NCI-H345 (cell line): ENCODE results near the gene ACACA.

Source experiments
- DNase-seq: peaks from one replicate; lab custom pipeline; 2025; lab: John Stamatoyannopoulos, UW

The ACACA gene

GRCh38 chr17:37231887-37232286 lies 174.7 kb downstream of the ACACA start:
- no peak for DNase-seq

GRCh38 chr17:37230633-37231032 lies 176.0 kb downstream of the ACACA start:
- DNase-seq: no peak

GRCh38 chr17:37225465-37225864 lies 181.2 kb downstream of the ACACA start:
- DNase-seq: no peak

- no peak for DNase-seq
Measured at GRCh38 chr17:37221865-37222264, 184.8 kb downstream of the ACACA start.

GRCh38 chr17:37220607-37220953 lies 186.1 kb downstream of the ACACA start:
- no peak for DNase-seq

- no peak for DNase-seq
Measured at GRCh38 chr17:37219876-37220606, 186.6 kb downstream of the ACACA start.

GRCh38 chr17:37218849-37219248 lies 187.8 kb downstream of the ACACA start:
- DNase-seq: no peak

GRCh38 chr17:37214416-37214815 lies 192.2 kb downstream of the ACACA start:
- no peak for DNase-seq

- DNase-seq: no peak
Measured at GRCh38 chr17:37213927-37214326, 192.7 kb downstream of the ACACA start.

- no peak for DNase-seq
Measured at GRCh38 chr17:37212179-37212578, 194.5 kb downstream of the ACACA start.

GRCh38 chr17:37211136-37211535 lies 195.5 kb downstream of the ACACA start:
- DNase-seq: no peak

- DNase-seq: no peak
Measured at GRCh38 chr17:37207103-37207502, 199.5 kb downstream of the ACACA start.

- no peak for DNase-seq
Measured at GRCh38 chr17:37206299-37206698, 200.3 kb downstream of the ACACA start.

- no peak for DNase-seq
Measured at GRCh38 chr17:37200497-37200896, 206.1 kb downstream of the ACACA start.

- DNase-seq: no peak
Measured at GRCh38 chr17:37197336-37197735, 209.3 kb downstream of the ACACA start.

GRCh38 chr17:37194208-37194607 lies 212.4 kb downstream of the ACACA start:
- no peak for DNase-seq

GRCh38 chr17:37191219-37191618 lies 215.4 kb downstream of the ACACA start:
- no peak for DNase-seq

GRCh38 chr17:37190493-37190892 lies 216.1 kb downstream of the ACACA start:
- no peak for DNase-seq

GRCh38 chr17:37188157-37188556 lies 218.5 kb downstream of the ACACA start:
- DNase-seq: no peak

GRCh38 chr17:37187262-37187661 lies 219.4 kb downstream of the ACACA start:
- no peak for DNase-seq

- no peak for DNase-seq
Measured at GRCh38 chr17:37182786-37183465, 223.7 kb downstream of the ACACA start.

GRCh38 chr17:37180376-37180775 lies 226.3 kb downstream of the ACACA start:
- DNase-seq: no peak

GRCh38 chr17:37179893-37180292 lies 226.7 kb downstream of the ACACA start:
- DNase-seq: no peak
